B cell (primary cell): Measurements from ENCODE around the gene KYAT1. TPM values are rescaled to one million over a fixed set of nuclear protein-coding genes. Genes with fewer than 3 reads are reported as not detected.

Source experiments
- ATAC-seq: fragments of 200-7000 bp; cut with Tn5 transposase; one replicate; pipeline ENCODE4 v1.10.0; 2021; ENCODE audit warnings: low read depth, mild to moderate bottlenecking, moderate number of reproducible peaks, moderate library complexity
- CTCF ChIA-PET: fragments of 350-600 bp; sonication (Branson Sonifier 250); formaldehyde crosslinking; loops from one replicate; lab custom pipeline; 2021; ENCODE audit warnings: antibody characterized with exemption, inconsistent platforms; lab: Charles Lee
- POLR2A ChIA-PET: fragments of 350-600 bp; sonication (Branson Sonifier 250); formaldehyde crosslinking; loops from one replicate; lab custom pipeline; 2021; ENCODE audit warnings: antibody characterized with exemption; lab: Charles Lee
- DNase-seq: peaks from one replicate; pipeline ENCODE4 v3.0.0; 2013
- H2AFZ ChIP-seq: 2 replicates; pipeline ENCODE4 v1.6.1; 2012; ENCODE audit warnings: mild to moderate bottlenecking, low read depth, low read length; ENCODE audit not compliant: insufficient read depth, poor library complexity, severe bottlenecking
- H3K27ac ChIP-seq, 2 donors: 1 replicate in 1 of 2; 2 replicates in 1 of 2; pipeline ENCODE4 v1.5.1; 2012 to 2013; ENCODE audit warnings: low read length in 2 of 2, mild to moderate bottlenecking in 2 of 2, moderate library complexity in 1 of 2
- H3K27me3 ChIP-seq, 4 experiments: fragments of 200-600 bp in 1 of 4; sonication (generic) in 1 of 4; replicated peaks in 1 of 4; 1 replicate in 2 of 4; 2 replicates in 2 of 4; pipeline versions ENCODE4 v1.6.1 to v1.7.0; 2013 to 2016; ENCODE audit warnings: low read length in 3 of 4, mild to moderate bottlenecking in 2 of 4, mixed read lengths in 1 of 4, moderate library complexity in 1 of 4; ENCODE audit not compliant: insufficient read depth in 4 of 4, control insufficient read depth in 3 of 4; ENCODE audit errors: control extremely low read depth in 1 of 4
- H3K36me3 ChIP-seq, 2 experiments: replicated peaks in 1 of 2; 1 replicate in 1 of 2; 2 replicates in 1 of 2; pipeline versions ENCODE4 v1.6.1 to v1.7.1; 2013; ENCODE audit warnings: low read length in 1 of 2; ENCODE audit not compliant: insufficient read depth in 2 of 2, control insufficient read depth in 1 of 2; ENCODE audit errors: control extremely low read depth in 1 of 2, extremely low read depth in 1 of 2
- H3K4me1 ChIP-seq, 2 donors: fragments of 200-600 bp in 1 of 2; sonication (generic) in 1 of 2; 1 replicate in 1 of 2; 2 replicates in 1 of 2; pipeline versions ENCODE4 v1.5.1 to v1.6.1; 2013 to 2017; ENCODE audit warnings: low read length in 2 of 2; ENCODE audit not compliant: control insufficient read depth in 2 of 2, insufficient read depth in 2 of 2
- H3K4me2 ChIP-seq: replicated peaks from 2 replicates; pipeline ENCODE3; 2012; ENCODE audit warnings: mild to moderate bottlenecking, low read depth, low read length; ENCODE audit not compliant: poor library complexity, severe bottlenecking
- H3K4me3 ChIP-seq, 5 experiments: fragments of 200-600 bp in 1 of 5; sonication (generic) in 1 of 5; 1 replicate in 3 of 5; 2 replicates in 2 of 5; pipeline versions ENCODE4 v1.5.1 to v1.7.0; 2011 to 2016; ENCODE audit warnings: low read length in 4 of 5, mild to moderate bottlenecking in 4 of 5, low read depth in 2 of 5, control low read depth in 1 of 5, moderate library complexity in 1 of 5; ENCODE audit not compliant: insufficient read depth in 1 of 5; ENCODE audit errors: control extremely low read depth in 1 of 5, extremely low read depth in 1 of 5
- H3K79me2 ChIP-seq: fragments of 200-600 bp; sonication (generic); one replicate; pipeline ENCODE4 v1.6.0; 2016; ENCODE audit warnings: low read length; ENCODE audit not compliant: control insufficient read depth, insufficient read depth
- H3K9ac ChIP-seq: fragments of 200-600 bp; sonication (generic); 2 replicates; pipeline ENCODE4 v1.6.1; 2017; ENCODE audit warnings: mild to moderate bottlenecking, low read length, moderate library complexity
- H3K9me3 ChIP-seq, 3 donors: one replicate each; pipeline versions ENCODE4 v1.6.1 to v1.7.1; 2013; ENCODE audit warnings: low read length in 2 of 3; ENCODE audit not compliant: control insufficient read depth in 2 of 3, insufficient read depth in 1 of 3; ENCODE audit errors: control extremely low read depth in 1 of 3
- H4K20me1 ChIP-seq: 2 replicates; pipeline ENCODE4 v1.6.0; 2012; ENCODE audit warnings: mild to moderate bottlenecking, low read length; ENCODE audit not compliant: insufficient read depth, control insufficient read depth, poor library complexity, severe bottlenecking
- H3K27ac Mint-ChIP-seq: one replicate; pipeline ENCODE4 v1.8.0; 2021; ENCODE audit warnings: mixed read lengths
- H3K27me3 Mint-ChIP-seq: one replicate; pipeline ENCODE4 v1.8.0; 2021; ENCODE audit warnings: mixed read lengths
- H3K4me1 Mint-ChIP-seq: one replicate; pipeline ENCODE4 v1.8.0; 2021; ENCODE audit warnings: mixed read lengths
- H3K4me3 Mint-ChIP-seq: one replicate; pipeline ENCODE4 v1.8.0; 2021; ENCODE audit warnings: mixed read lengths
- H3K9me3 Mint-ChIP-seq: one replicate; pipeline ENCODE4 v1.8.0; 2022; ENCODE audit warnings: mixed read lengths; ENCODE audit not compliant: insufficient read depth
- EZH2 ChIP-seq: IDR thresholded peaks from 2 replicates; pipeline ENCODE4 v1.6.1; 2012; ENCODE audit warnings: borderline replicate concordance, low read depth, mild to moderate bottlenecking, moderate library complexity, low read length; ENCODE audit not compliant: insufficient read depth, poor library complexity, severe bottlenecking
- WGBS: methylation state at CpG from one replicate; pipeline ENCODE4 v1.1.5; 2013; ENCODE audit warnings: missing lambda C conversion rate; ENCODE audit not compliant: insufficient coverage; 5-methylcytosine and 5-hydroxymethylcytosine counted together
- intact Hi-C: fragments of 100-400 bp; cut with micrococcal nuclease; formaldehyde crosslinking; loops from one replicate; pipeline ENCODE4 v1.10.0; 2022
- polyA plus RNA-seq: library from polyadenylated mRNA; depleted of rRNA; stranded (reverse); fragments of >200 nt; gene quantifications from 2 replicates; pipeline ENCODE4 v1.2.3, GENCODE V29; 2012
- total RNA-seq, 2 donors: library from RNA; stranded (reverse); fragments of 120-200 nt in 1 of 2; gene quantifications; 1 replicate in 1 of 2; 2 replicates in 1 of 2; pipeline versions ENCODE4 v1.2.3 to v1.2.4, GENCODE V29; 2013 to 2022
- TF ChIP-seq, protein P1 (sequence below): fragments of 200-600 bp; IDR thresholded peaks from one replicate; pipeline ENCODE4 v1.8.0; 2022; ENCODE audit warnings: antibody characterized with exemption, mild to moderate bottlenecking

Gene KYAT1
- total and polyA plus RNA-seq, 2 donors (not counting 1 experiment from before 2014, with no cell fraction given), result 7.0 to 16.2 TPM

DNA sequence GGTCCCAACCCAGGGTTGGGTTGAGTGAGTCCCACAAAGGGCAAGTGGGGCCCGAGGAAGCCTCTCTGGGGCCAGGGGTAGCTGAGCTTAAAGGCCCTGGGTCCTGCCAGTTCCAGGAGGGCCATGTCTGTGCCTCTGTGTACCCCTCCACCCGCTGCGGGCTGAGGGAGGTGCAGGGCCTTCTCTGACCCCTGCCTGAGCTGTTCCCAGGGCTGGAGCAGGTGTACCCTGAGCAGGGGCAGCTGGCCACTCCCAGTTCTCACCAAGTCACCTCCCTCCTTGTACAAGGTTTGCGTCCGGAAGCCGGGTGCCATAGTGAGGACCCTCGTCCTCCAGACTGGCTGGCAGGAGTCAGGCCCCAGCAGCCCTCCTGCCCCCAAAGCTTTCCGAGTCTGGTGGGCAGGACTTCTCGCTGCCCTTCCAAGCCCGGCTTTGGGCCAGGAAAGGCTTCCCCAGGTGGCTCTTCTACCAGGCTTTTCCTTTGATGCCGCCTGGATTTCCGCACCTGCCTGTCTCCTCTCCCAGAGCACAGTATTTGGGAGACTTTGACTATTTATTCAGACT lies 72.6 kb downstream of the KYAT1 start:
- no peaks in the 10 kb centered on the region for H3K27me3 ChIP-seq
- intact Hi-C loops, result no loop called here
- POLR2A ChIA-PET, result interaction anchor here (0.6 kb wide), 1 partner anchor 187 kb away, joined by 14 read pairs; no protein-coding TSS in a partner anchor
- CTCF ChIA-PET, result interaction anchor here (1.1 kb wide), 2 partner anchors 119 to 164 kb away, joined by 3 read pairs; no protein-coding TSS in a partner anchor
- Mint-ChIP-seq H3K27ac (no peak overlapping the region), H3K4me3 (no peak overlapping the region), H3K9me3 (no peaks in the 10 kb centered on the region), H3K4me1 (no peaks in the 10 kb centered on the region), H3K27me3 (no peaks in the 10 kb centered on the region)
- no peak for DNase-seq
- peaks cover 0 to 26% of the 10 kb centered on the region in 2 experiments for H3K36me3 ChIP-seq
- ATAC-seq, result no peak
- no peak overlapping the region for H3K4me2 ChIP-seq
- no peaks in the 10 kb centered on the region for H3K9me3 ChIP-seq
- no peak overlapping the region for H3K27ac ChIP-seq
- no peak for TF ChIP-seq EZH2
- TF ChIP-seq, protein P1, sequence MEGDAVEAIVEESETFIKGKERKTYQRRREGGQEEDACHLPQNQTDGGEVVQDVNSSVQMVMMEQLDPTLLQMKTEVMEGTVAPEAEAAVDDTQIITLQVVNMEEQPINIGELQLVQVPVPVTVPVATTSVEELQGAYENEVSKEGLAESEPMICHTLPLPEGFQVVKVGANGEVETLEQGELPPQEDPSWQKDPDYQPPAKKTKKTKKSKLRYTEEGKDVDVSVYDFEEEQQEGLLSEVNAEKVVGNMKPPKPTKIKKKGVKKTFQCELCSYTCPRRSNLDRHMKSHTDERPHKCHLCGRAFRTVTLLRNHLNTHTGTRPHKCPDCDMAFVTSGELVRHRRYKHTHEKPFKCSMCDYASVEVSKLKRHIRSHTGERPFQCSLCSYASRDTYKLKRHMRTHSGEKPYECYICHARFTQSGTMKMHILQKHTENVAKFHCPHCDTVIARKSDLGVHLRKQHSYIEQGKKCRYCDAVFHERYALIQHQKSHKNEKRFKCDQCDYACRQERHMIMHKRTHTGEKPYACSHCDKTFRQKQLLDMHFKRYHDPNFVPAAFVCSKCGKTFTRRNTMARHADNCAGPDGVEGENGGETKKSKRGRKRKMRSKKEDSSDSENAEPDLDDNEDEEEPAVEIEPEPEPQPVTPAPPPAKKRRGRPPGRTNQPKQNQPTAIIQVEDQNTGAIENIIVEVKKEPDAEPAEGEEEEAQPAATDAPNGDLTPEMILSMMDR, result no peak
- WGBS, result 98% methylated on average over 12 of the region's 12 CpGs
- no peak overlapping the region for H2AFZ ChIP-seq
- H3K4me3 ChIP-seq, result no peak overlapping the region
- no peaks in the 10 kb centered on the region for H3K79me2 ChIP-seq
- no peaks in the 10 kb centered on the region for H3K4me1 ChIP-seq
- no peaks in the 10 kb centered on the region for H4K20me1 ChIP-seq
- no peak overlapping the region for H3K9ac ChIP-seq

DNA sequence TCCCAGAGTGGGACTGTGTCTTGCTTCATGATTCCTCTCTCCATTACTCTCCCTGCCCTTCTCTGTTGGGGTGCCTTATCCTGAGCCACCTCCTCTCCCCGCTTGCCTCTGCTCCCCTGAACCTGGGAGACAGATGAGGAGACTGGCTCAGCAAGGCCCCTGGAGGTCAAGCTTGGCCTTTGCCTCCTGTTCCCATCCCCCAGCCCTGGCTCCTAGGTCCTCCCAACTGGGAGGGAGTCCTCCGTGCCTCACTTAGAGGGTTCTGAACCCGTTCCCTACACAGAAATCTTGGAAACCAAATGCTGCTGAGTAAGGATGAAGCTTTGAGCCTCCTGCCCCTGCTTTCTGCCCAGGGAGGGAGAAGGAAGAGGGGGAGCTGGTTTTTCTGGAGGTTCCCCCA lies 73.2 kb downstream of the KYAT1 start:
- no peaks in the 10 kb centered on the region for H3K9me3 ChIP-seq
- H3K27ac Mint-ChIP-seq, result no peak overlapping the region

More for the DNA sequence above, 73.2 kb downstream of the KYAT1 start:
- Histone ChIP-seq H2AFZ (no peak overlapping the region), H3K27ac (no peak overlapping the region), H4K20me1 (no peaks in the 10 kb centered on the region), H3K4me1 (no peaks in the 10 kb centered on the region), H3K9ac (no peak overlapping the region), H3K4me3 (no peak overlapping the region), H3K36me3 (peaks cover 0 to 28% of the 10 kb centered on the region in 2 experiments), H3K4me2 (no peak overlapping the region), H3K27me3 (no peaks in the 10 kb centered on the region), H3K79me2 (no peaks in the 10 kb centered on the region)
- ChIA-PET POLR2A (interaction anchor here (0.6 kb wide), 1 partner anchor 186 kb away, joined by 14 read pairs; no protein-coding TSS in a partner anchor), CTCF (interaction anchor here (1.1 kb wide), 2 partner anchors 120 to 163 kb away, joined by 3 read pairs; no protein-coding TSS in a partner anchor)
- 86% methylated on average over 1 of the region's 3 CpGs for WGBS
- intact Hi-C loops, result no loop called here
- no peaks in the 10 kb centered on the region for H3K4me1 Mint-ChIP-seq
- ATAC-seq, result no peak
- TF ChIP-seq EZH2, result no peak
- TF ChIP-seq, protein P1, result no peak
- no peak for DNase-seq
- H3K4me3 Mint-ChIP-seq, result no peak overlapping the region
- H3K9me3 Mint-ChIP-seq, result no peaks in the 10 kb centered on the region
- no peaks in the 10 kb centered on the region for H3K27me3 Mint-ChIP-seq
